ENCODE measurements around the gene POLR1G.

Gene POLR1G

GRCh38 chr19:45406226-45407090 lies at the start of gene POLR1G:
Gene POLR1G, plus strand, starts transcription at chr19:45406644. Its CDS starts 53 bp downstream, at chr19:45406697.
- DNase-seq (ENCODE audit: insufficient read length, low spot score) = peak; percentile 97
- no peak for TF ChIP-seq CTCF (IDR thresholded peaks at IDR 0.05; ENCODE audit: insufficient read depth, missing control alignments)
- FAIRE-seq = no peak

GRCh38 chr19:45356760-45357444 lies 49.5 kb upstream of the POLR1G start:
- TF ChIP-seq CTCF (IDR thresholded peaks at IDR 0.05; ENCODE audit: insufficient read depth, missing control alignments) = no peak
- no peak for FAIRE-seq
- peak; percentile 9 for DNase-seq (ENCODE audit: insufficient read length, low spot score)

- FAIRE-seq (no peak), DNase-seq (ENCODE audit: insufficient read length, low spot score) (peak; percentile 15)
- no peak for TF ChIP-seq CTCF (IDR thresholded peaks at IDR 0.05; ENCODE audit: insufficient read depth, missing control alignments)
These were observed 49.0 kb upstream of the POLR1G start for GRCh38 chr19:45357445-45357783.

- TF ChIP-seq CTCF (IDR thresholded peaks at IDR 0.05; ENCODE audit: insufficient read depth, missing control alignments) = no peak
- DNase-seq (ENCODE audit: insufficient read length, low spot score) (no peak), FAIRE-seq (no peak)
These were observed 48.1 kb upstream of the POLR1G start for GRCh38 chr19:45358213-45358792.

GRCh38 chr19:45361608-45362007 lies 44.8 kb upstream of the POLR1G start:
- no peak for TF ChIP-seq CTCF (IDR thresholded peaks at IDR 0.05; ENCODE audit: insufficient read depth, missing control alignments)
- FAIRE-seq (no peak), DNase-seq (ENCODE audit: insufficient read length, low spot score) (no peak)

GRCh38 chr19:45362291-45362690 lies 44.2 kb upstream of the POLR1G start:
- DNase-seq (ENCODE audit: insufficient read length, low spot score) (no peak), FAIRE-seq (no peak)
- no peak for TF ChIP-seq CTCF (IDR thresholded peaks at IDR 0.05; ENCODE audit: insufficient read depth, missing control alignments)
